ENCODE data around the gene SCFD2.

GRCh38 chr4:53322696-53323095 is 43.2 kb downstream of the SCFD2 start:
- TF ChIP-seq SUZ12 (IDR thresholded peaks at IDR 0.05; ENCODE audit: extremely low read depth, insufficient read depth, insufficient read length) = no peak
- TF ChIP-seq YY1 (IDR thresholded peaks at IDR 0.05; ENCODE audit: insufficient read depth, insufficient read length) = no peak
- no peak for TF ChIP-seq ZNF274 (IDR thresholded peaks at IDR 0.05; ENCODE audit: low read depth, low read length)
